AG09309 (cell line): Measurements from ENCODE around the gene SKIC3.

Source experiments
- DNase-seq: peaks from one replicate; pipeline ENCODE4 v3.0.0-alpha.2; 2010; ENCODE audit warnings: low read depth
- H3K4me3 ChIP-seq: 2 replicates; pipeline ENCODE4 v1.5.1; 2011; ENCODE audit warnings: mild to moderate bottlenecking, low read depth, low read length, moderate library complexity; ENCODE audit not compliant: control insufficient read depth
- TF ChIP-seq, protein P1 (sequence below): IDR thresholded peaks from 2 replicates; pipeline ENCODE4 v1.5.1; 2011; ENCODE audit warnings: mild to moderate bottlenecking, low read depth, low read length, inconsistent platforms; ENCODE audit not compliant: insufficient read depth, control insufficient read depth; ENCODE audit errors: missing control alignments

The SKIC3 gene

GRCh38 chr5:95554647-95555548 is at the start of gene SKIC3, which contains the start of gene ARSK:
SKIC3 (minus strand) TSS chr5:95554977; CDS start chr5:95547150, 7,827 bp downstream.
ARSK (plus strand) TSS chr5:95555101; CDS start chr5:95555279, 178 bp downstream.
- peak within 1 kb of the TSS; percentile 89 for H3K4me3 ChIP-seq
- peak; percentile 99 for DNase-seq
- TF ChIP-seq, protein P1, sequence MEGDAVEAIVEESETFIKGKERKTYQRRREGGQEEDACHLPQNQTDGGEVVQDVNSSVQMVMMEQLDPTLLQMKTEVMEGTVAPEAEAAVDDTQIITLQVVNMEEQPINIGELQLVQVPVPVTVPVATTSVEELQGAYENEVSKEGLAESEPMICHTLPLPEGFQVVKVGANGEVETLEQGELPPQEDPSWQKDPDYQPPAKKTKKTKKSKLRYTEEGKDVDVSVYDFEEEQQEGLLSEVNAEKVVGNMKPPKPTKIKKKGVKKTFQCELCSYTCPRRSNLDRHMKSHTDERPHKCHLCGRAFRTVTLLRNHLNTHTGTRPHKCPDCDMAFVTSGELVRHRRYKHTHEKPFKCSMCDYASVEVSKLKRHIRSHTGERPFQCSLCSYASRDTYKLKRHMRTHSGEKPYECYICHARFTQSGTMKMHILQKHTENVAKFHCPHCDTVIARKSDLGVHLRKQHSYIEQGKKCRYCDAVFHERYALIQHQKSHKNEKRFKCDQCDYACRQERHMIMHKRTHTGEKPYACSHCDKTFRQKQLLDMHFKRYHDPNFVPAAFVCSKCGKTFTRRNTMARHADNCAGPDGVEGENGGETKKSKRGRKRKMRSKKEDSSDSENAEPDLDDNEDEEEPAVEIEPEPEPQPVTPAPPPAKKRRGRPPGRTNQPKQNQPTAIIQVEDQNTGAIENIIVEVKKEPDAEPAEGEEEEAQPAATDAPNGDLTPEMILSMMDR, result peak; percentile 61

- TF ChIP-seq, protein P1, result no peak
- no peak for DNase-seq
- no peak overlapping the region for H3K4me3 ChIP-seq
Observed at GRCh38 chr5:95600557-95600956, 45.8 kb upstream of the SKIC3 start.

DNA sequence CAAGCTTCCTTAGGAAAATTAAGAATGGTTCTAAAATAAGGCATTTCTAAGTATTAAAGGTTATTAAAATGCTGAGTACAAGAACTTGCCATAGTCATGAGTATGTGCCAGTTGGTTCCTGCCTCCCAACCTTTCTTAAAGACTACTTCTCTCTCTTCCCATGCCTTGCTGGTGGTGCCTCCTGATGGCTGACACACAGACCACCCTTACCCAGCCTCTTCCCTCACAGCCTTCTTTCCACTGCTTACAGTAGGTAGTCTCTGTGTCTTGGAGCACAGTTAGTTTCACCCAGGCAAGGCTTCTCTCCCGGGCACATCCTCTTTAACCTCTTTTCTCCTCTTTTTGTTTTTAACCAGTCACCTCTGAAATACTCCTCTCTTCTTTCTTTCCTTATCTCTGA is 44.5 kb upstream of the SKIC3 start:
- TF ChIP-seq, protein P1, result no peak
- no peak for DNase-seq
- H3K4me3 ChIP-seq, result no peak overlapping the region

- TF ChIP-seq, protein P1, result no peak
- DNase-seq, result no peak
- no peak overlapping the region for H3K4me3 ChIP-seq
Observed at GRCh38 chr5:95595289-95595931, 40.6 kb upstream of the SKIC3 start.

GRCh38 chr5:95591490-95591901 is 36.7 kb upstream of the SKIC3 start:
- DNase-seq, result peak; percentile 37
- TF ChIP-seq, protein P1, result no peak
- H3K4me3 ChIP-seq, result no peak overlapping the region

DNA sequence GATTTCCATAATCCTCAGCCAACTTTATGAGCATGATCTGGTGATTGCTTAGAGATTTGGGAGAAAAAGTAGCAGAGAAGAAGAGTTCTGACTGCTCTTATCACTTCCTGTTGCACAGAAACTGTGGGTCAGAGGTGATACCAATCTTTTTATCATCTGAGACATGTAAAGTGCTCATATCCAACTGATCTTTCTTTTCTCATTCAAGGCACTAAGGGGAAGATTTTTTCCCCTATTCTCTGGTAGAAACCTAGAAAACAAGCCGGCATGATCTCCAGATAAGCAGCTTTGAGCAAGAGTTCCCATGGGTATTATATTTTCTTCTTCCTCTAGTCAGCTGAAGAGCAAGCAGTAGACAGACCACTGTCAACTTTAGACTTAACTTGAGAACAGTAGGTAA is 36.1 kb upstream of the SKIC3 start:
- TF ChIP-seq, protein P1, result no peak
- H3K4me3 ChIP-seq, result no peak overlapping the region
- DNase-seq, result no peak
